ENCODE measurements around the gene CDK13. TPM values are rescaled to one million over a fixed set of nuclear protein-coding genes. Genes with fewer than 3 reads are reported as not detected.

CDK13 gene
- total RNA-seq, 2 experiments from 2014 or later: 84.3 to 90.9 TPM

GRCh38 chr7:39950473-39951225 is 593 bp downstream of the CDK13 start:
- Histone ChIP-seq H4K20me1 (ENCODE audit: insufficient read depth, low read length) (peaks cover 30% of the 10 kb centered on the region), H3K9me2 (ENCODE audit: insufficient read depth, low read length) (no peaks in the 10 kb centered on the region), H2AFZ (ENCODE audit: low read length) (no peak overlapping the region; the same call in 1 of the 2 replicates), H3K4me3 (ENCODE audit: low read depth, low read length, poor library complexity, severe bottlenecking) (peak overlapping the region; percentile 97), H3K4me2 (ENCODE audit: low read length) (peak overlapping the region; percentile 92), H3K79me2 (ENCODE audit: insufficient read depth, low read depth, low read length) (peaks cover 65% of the 10 kb centered on the region), H3K9me3 (ENCODE audit: low read length) (peaks cover 14% of the 10 kb centered on the region; the same call in 1 of the 2 replicates), H3K27ac (ENCODE audit: low read depth, low read length, poor library complexity, severe bottlenecking) (peak overlapping the region; percentile 100), H3K36me3 (ENCODE audit: insufficient read depth, low read length) (peaks cover 41% of the 10 kb centered on the region), H3K4me1 (ENCODE audit: insufficient read depth, low read length, poor library complexity, severe bottlenecking) (peaks cover 41% of the 10 kb centered on the region)
- BruUV-seq (replicated peaks): no TSS peak
- POLR2A ChIA-PET: interaction anchor here (0.6 to 3.1 kb wide), 8 partner anchors 9 to 102 kb away, joined by 3 to 8 read pairs (median 4); no protein-coding TSS in a partner anchor
- CTCF ChIA-PET (ENCODE audit: unreplicated experiment): no interaction called here
- intact Hi-C loops (cut with micrococcal nuclease; ENCODE audit: unreplicated experiment): loop anchor here (1.0 to 5.0 kb wide), 3 partner anchors 24 to 102 kb away; no protein-coding TSS in a partner anchor
- peak; percentile 62 for DNase-seq (ENCODE audit: low spot score)
- TF ChIP-seq EZH2phosphoT487 (IDR thresholded peaks at IDR 0.05; ENCODE audit: borderline replicate concordance, low read depth, low read length) (no peak), CTCF (conservative IDR thresholded peaks at IDR 0.05; ENCODE audit: low read length) (no peak)

- peaks cover 48% of the 10 kb centered on the region for H3K4me1 ChIP-seq (ENCODE audit: insufficient read depth, low read length, poor library complexity, severe bottlenecking)
- no peak for TF ChIP-seq EZH2phosphoT487 (IDR thresholded peaks at IDR 0.05; ENCODE audit: borderline replicate concordance, low read depth, low read length)
- TF ChIP-seq CTCF (conservative IDR thresholded peaks at IDR 0.05; ENCODE audit: low read length): peak; percentile 70
- ChIA-PET POLR2A (interaction anchor here (0.6 to 2.1 kb wide), 9 partner anchors 9 to 101 kb away, joined by 3 to 7 read pairs (median 5); no protein-coding TSS in a partner anchor), CTCF (ENCODE audit: unreplicated experiment) (interaction anchor here (1.1 kb wide), 1 partner anchor 101 kb away, joined by 3 read pairs; no protein-coding TSS in a partner anchor)
- H3K27ac ChIP-seq (ENCODE audit: low read depth, low read length, poor library complexity, severe bottlenecking): peak overlapping the region; percentile 100
- intact Hi-C loops (cut with micrococcal nuclease; ENCODE audit: unreplicated experiment): loop anchor here (1.0 to 5.0 kb wide), 3 partner anchors 23 to 101 kb away; no protein-coding TSS in a partner anchor
- H3K36me3 ChIP-seq (ENCODE audit: insufficient read depth, low read length): peaks cover 49% of the 10 kb centered on the region
- no peak overlapping the region for H2AFZ ChIP-seq (ENCODE audit: low read length)
- H3K4me2 ChIP-seq (ENCODE audit: low read length): peak overlapping the region; percentile 92
- H3K79me2 ChIP-seq (ENCODE audit: insufficient read depth, low read depth, low read length): peaks cover 74% of the 10 kb centered on the region
- H3K9me2 ChIP-seq (ENCODE audit: insufficient read depth, low read length): no peaks in the 10 kb centered on the region
- peaks cover 30% of the 10 kb centered on the region for H4K20me1 ChIP-seq (ENCODE audit: insufficient read depth, low read length)
- BruUV-seq (replicated peaks): no TSS peak
- H3K9me3 ChIP-seq (ENCODE audit: low read length): peaks cover 14% of the 10 kb centered on the region; the same call in 1 of the 2 replicates
- peak overlapping the region; percentile 97 for H3K4me3 ChIP-seq (ENCODE audit: low read depth, low read length, poor library complexity, severe bottlenecking)
- DNase-seq (ENCODE audit: low spot score): peak; percentile 91
These were observed 1.5 kb downstream of the CDK13 start for GRCh38 chr7:39951226-39952194.
